ENCODE data around the gene MDM1. TPM values are rescaled to one million over a fixed set of nuclear protein-coding genes. Genes with fewer than 3 reads are reported as not detected.

The MDM1 gene
- total and polyA plus RNA-seq, 4 donors, result 2.0 to 12.9 (median 5.1) TPM

DNA sequence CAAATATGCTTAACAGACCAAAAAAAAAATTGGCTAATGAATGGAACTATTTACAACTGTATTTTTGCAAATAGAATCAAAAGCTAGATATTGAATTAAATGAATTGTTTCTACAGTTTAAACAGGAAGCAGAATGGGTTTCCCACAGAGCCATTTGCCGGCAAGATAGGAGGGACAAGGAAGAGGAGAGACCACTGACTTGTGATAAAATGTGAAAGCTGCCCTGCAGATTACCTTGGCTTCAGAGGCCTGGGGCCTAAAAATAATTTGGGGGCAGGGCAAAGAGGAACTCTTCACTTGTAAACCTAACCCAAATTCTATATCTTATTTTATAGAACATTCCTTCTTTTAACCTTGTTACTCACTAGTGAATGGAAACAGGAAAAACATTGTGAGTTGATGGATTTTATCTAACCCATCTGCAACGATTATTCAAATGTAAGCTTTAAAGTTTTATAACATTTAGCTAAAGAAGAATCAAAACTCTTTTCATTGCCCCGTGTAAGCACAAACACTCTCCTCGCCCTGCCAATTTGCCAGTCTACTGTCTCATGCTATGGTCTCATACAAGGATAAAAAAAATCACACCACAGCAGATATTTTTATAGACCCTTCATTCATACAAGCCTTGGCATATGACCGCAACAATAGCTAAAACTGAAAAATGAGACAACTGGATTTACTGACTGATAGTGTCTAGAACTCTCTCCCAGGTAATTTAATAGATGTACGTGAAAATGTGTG, 49.5 kb upstream of the MDM1 start:
- Histone ChIP-seq H3K27me3 (ENCODE audit: control insufficient read depth in 4 of 4, insufficient read depth in 4 of 4, low read length in 3 of 4) (no peaks in the 10 kb centered on the region), H3K4me1 (ENCODE audit: control insufficient read depth in 4 of 4, insufficient read depth in 4 of 4, low read length in 3 of 4) (no peaks in the 10 kb centered on the region), H3K4me3 (ENCODE audit: low read depth in 1 of 3, low read length in 3 of 3) (no peak overlapping the region), H3K27ac (ENCODE audit: low read depth in 1 of 2, low read length in 2 of 2) (no peak overlapping the region), H3K9ac (ENCODE audit: low read depth in 1 of 2, low read length in 2 of 2) (no peak overlapping the region), H3K36me3 (ENCODE audit: control insufficient read depth in 4 of 4, insufficient read depth in 3 of 4, low read depth in 1 of 4, low read length in 3 of 4) (no peaks in the 10 kb centered on the region), H3K9me3 (ENCODE audit: control insufficient read depth in 4 of 4, low read length in 3 of 4) (no peaks in the 10 kb centered on the region)
- WGBS, result 76% methylated on average over 6 of the region's 6 CpGs
- no peak for DNase-seq (ENCODE audit: low spot score)
- no peak for TF ChIP-seq NR2F2 (IDR thresholded peaks at IDR 0.05)
- TF ChIP-seq TAF1 (conservative IDR thresholded peaks at IDR 0.05), result no peak
- TF ChIP-seq HNF4G (IDR thresholded peaks at IDR 0.05), result no peak
- TF ChIP-seq RXRA (IDR thresholded peaks at IDR 0.05), result no peak
- TF ChIP-seq, protein P1, sequence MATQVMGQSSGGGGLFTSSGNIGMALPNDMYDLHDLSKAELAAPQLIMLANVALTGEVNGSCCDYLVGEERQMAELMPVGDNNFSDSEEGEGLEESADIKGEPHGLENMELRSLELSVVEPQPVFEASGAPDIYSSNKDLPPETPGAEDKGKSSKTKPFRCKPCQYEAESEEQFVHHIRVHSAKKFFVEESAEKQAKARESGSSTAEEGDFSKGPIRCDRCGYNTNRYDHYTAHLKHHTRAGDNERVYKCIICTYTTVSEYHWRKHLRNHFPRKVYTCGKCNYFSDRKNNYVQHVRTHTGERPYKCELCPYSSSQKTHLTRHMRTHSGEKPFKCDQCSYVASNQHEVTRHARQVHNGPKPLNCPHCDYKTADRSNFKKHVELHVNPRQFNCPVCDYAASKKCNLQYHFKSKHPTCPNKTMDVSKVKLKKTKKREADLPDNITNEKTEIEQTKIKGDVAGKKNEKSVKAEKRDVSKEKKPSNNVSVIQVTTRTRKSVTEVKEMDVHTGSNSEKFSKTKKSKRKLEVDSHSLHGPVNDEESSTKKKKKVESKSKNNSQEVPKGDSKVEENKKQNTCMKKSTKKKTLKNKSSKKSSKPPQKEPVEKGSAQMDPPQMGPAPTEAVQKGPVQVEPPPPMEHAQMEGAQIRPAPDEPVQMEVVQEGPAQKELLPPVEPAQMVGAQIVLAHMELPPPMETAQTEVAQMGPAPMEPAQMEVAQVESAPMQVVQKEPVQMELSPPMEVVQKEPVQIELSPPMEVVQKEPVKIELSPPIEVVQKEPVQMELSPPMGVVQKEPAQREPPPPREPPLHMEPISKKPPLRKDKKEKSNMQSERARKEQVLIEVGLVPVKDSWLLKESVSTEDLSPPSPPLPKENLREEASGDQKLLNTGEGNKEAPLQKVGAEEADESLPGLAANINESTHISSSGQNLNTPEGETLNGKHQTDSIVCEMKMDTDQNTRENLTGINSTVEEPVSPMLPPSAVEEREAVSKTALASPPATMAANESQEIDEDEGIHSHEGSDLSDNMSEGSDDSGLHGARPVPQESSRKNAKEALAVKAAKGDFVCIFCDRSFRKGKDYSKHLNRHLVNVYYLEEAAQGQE (IDR thresholded peaks at IDR 0.05), result no peak
- TF ChIP-seq RAD21 (IDR thresholded peaks at IDR 0.05), result no peak
- TF ChIP-seq JUND (IDR thresholded peaks at IDR 0.05), result no peak
- no peak for TF ChIP-seq ZBTB33 (IDR thresholded peaks at IDR 0.05)
- no peak for TF ChIP-seq SP1 (IDR thresholded peaks at IDR 0.05)
- TF ChIP-seq EGR1 (IDR thresholded peaks at IDR 0.05; ENCODE audit: low read depth in 2 of 2), result no peak
- TF ChIP-seq FOXA1 (IDR thresholded peaks at IDR 0.05), result no peak

GRCh38 chr12:68378872-68379606, 46.9 kb upstream of the MDM1 start:
- TF ChIP-seq NR2F2 (IDR thresholded peaks at IDR 0.05) (no peak), FOXA2 (IDR thresholded peaks at IDR 0.05) (peak; percentile 51), RAD21 (IDR thresholded peaks at IDR 0.05) (peak in 1 of 2 donors; percentile 25)
- WGBS, result 48% methylated on average over 5 of the region's 5 CpGs

More at GRCh38 chr12:68378872-68379606, 46.9 kb upstream of the MDM1 start:
- H3K27me3 ChIP-seq (ENCODE audit: control insufficient read depth in 4 of 4, insufficient read depth in 4 of 4, low read length in 3 of 4), result no peaks in the 10 kb centered on the region
- no peak overlapping the region for H3K9ac ChIP-seq (ENCODE audit: low read depth in 1 of 2, low read length in 2 of 2)
- no peaks in the 10 kb centered on the region for H3K9me3 ChIP-seq (ENCODE audit: control insufficient read depth in 4 of 4, low read length in 3 of 4)
- H3K4me1 ChIP-seq (ENCODE audit: control insufficient read depth in 4 of 4, insufficient read depth in 4 of 4, low read length in 3 of 4), result no peaks in the 10 kb centered on the region
- H3K4me3 ChIP-seq (ENCODE audit: low read depth in 1 of 3, low read length in 3 of 3), result no peak overlapping the region
- H3K36me3 ChIP-seq (ENCODE audit: control insufficient read depth in 4 of 4, insufficient read depth in 3 of 4, low read depth in 1 of 4, low read length in 3 of 4), result no peaks in the 10 kb centered on the region
- peak; percentile 58 for DNase-seq (ENCODE audit: low spot score)
- no peak overlapping the region for H3K27ac ChIP-seq (ENCODE audit: low read depth in 1 of 2, low read length in 2 of 2)
